Fibroblast of lung (primary cell): ENCODE data around the gene TAF6L. TPM values are rescaled to one million over a fixed set of nuclear protein-coding genes. Genes with fewer than 3 reads are reported as not detected.

Experiments
- DNase-seq, 2 donors: peaks; one replicate each; pipeline versions ENCODE4 v3.0.0 to v3.0.0-alpha.2; 2010; ENCODE audit warnings: low read depth in 2 of 2
- H2AFZ ChIP-seq: 2 replicates; pipeline ENCODE4 v1.5.1; 2012; ENCODE audit warnings: low read length, control low read depth, inconsistent platforms
- H3K27ac ChIP-seq: 2 replicates; pipeline ENCODE4 v1.5.1; 2011; ENCODE audit warnings: low read length, control low read depth; ENCODE audit not compliant: insufficient read depth
- H3K27me3 ChIP-seq: 2 replicates; pipeline ENCODE4 v1.5.1; 2011; ENCODE audit warnings: mild to moderate bottlenecking, low read length; ENCODE audit not compliant: control insufficient read depth, insufficient read depth
- H3K36me3 ChIP-seq: 2 replicates; pipeline ENCODE4 v1.5.1; 2011; ENCODE audit warnings: low read length; ENCODE audit not compliant: control insufficient read depth, insufficient read depth
- H3K4me1 ChIP-seq: 2 replicates; pipeline ENCODE4 v1.5.1; 2011; ENCODE audit warnings: low read length; ENCODE audit not compliant: control insufficient read depth, insufficient read depth; ENCODE audit errors: extremely low read depth
- H3K4me2 ChIP-seq: 2 replicates; pipeline ENCODE4 v1.5.1; 2011; ENCODE audit warnings: low read length, control low read depth; ENCODE audit not compliant: insufficient read depth; ENCODE audit errors: extremely low read depth
- H3K4me3 ChIP-seq, 4 experiments: fragments of 200-600 bp in 1 of 4; sonication (generic) in 1 of 4; replicated peaks in 1 of 4; 2 replicates each; pipeline ENCODE4 v1.5.1; 2011 to 2016; ENCODE audit warnings: low read length in 4 of 4, low read depth in 3 of 4, mild to moderate bottlenecking in 3 of 4, control low read depth in 2 of 4, inconsistent platforms in 1 of 4, mixed read lengths in 1 of 4; ENCODE audit not compliant: insufficient read depth in 1 of 4; ENCODE audit errors: control extremely low read depth in 1 of 4
- H3K79me2 ChIP-seq: 2 replicates; pipeline ENCODE4 v1.5.1; 2012; ENCODE audit warnings: mild to moderate bottlenecking, low read length, inconsistent platforms; ENCODE audit not compliant: control insufficient read depth, insufficient read depth
- H3K9ac ChIP-seq: 2 replicates; pipeline ENCODE4 v1.5.1; 2011; ENCODE audit warnings: mild to moderate bottlenecking, low read length, control low read depth; ENCODE audit not compliant: insufficient read depth
- H3K9me3 ChIP-seq: 2 replicates; pipeline ENCODE4 v1.5.1; 2012; ENCODE audit warnings: low read depth, low read length; ENCODE audit not compliant: control insufficient read depth, insufficient read depth
- H4K20me1 ChIP-seq: 2 replicates; pipeline ENCODE4 v1.5.1; 2011; ENCODE audit warnings: low read length; ENCODE audit not compliant: control insufficient read depth, insufficient read depth; ENCODE audit errors: extremely low read depth
- CTCF ChIP-seq, 2 donors: IDR thresholded peaks in 1 of 2; conservative IDR thresholded peaks in 1 of 2; 1 replicate in 1 of 2; 2 replicates in 1 of 2; pipeline ENCODE4 v1.5.1; 2011 to 2012; ENCODE audit warnings: low read length in 2 of 2, control low read depth in 1 of 2, inconsistent platforms in 1 of 2, low read depth in 1 of 2, mild to moderate bottlenecking in 1 of 2
- EZH2 ChIP-seq: IDR thresholded peaks from 2 replicates; pipeline ENCODE4 v1.5.1; 2012; ENCODE audit warnings: low read length, control low read depth, mild to moderate bottlenecking; ENCODE audit errors: missing control alignments
- polyA plus RNA-seq, 2 donors: library from polyadenylated mRNA; depleted of rRNA in 1 of 2; stranded (reverse) in 1 of 2; unstranded in 1 of 2; fragments of >200 nt; gene quantifications; 2 replicates each; pipeline ENCODE4 v1.2.1, GENCODE V29; 2011 to 2012; ENCODE audit warnings: missing spikeins in 1 of 2
- total RNA-seq: library from RNA; depleted of rRNA; stranded (reverse); fragments of >200 nt; gene quantifications from 2 replicates; pipeline ENCODE4 v1.2.1, GENCODE V29; 2014

The TAF6L gene
- total and polyA plus RNA-seq, 2 donors (not counting 1 experiment from before 2014, with no cell fraction given), result 10.0 to 18.8 TPM

- H3K36me3 ChIP-seq, result peaks cover 34% of the 10 kb centered on the region
- no peak for TF ChIP-seq CTCF (conservative IDR thresholded peaks at IDR 0.05 in 1 of 2, IDR thresholded peaks at IDR 0.05 in 1 of 2; ENCODE audit: low read depth in 1 of 2, low read length in 2 of 2)
- TF ChIP-seq EZH2, result no peak
- peaks cover 16% of the 10 kb centered on the region for H3K79me2 ChIP-seq
- no peak overlapping the region for H3K27ac ChIP-seq
- H3K4me3 ChIP-seq, result no peak overlapping the region
- no peaks in the 10 kb centered on the region for H3K27me3 ChIP-seq
- no peak overlapping the region for H2AFZ ChIP-seq
- H3K4me1 ChIP-seq, result no peaks in the 10 kb centered on the region
- H4K20me1 ChIP-seq, result no peaks in the 10 kb centered on the region
- no peak for DNase-seq
- no peaks in the 10 kb centered on the region for H3K9me3 ChIP-seq
- no peak overlapping the region for H3K9ac ChIP-seq
- no peak overlapping the region for H3K4me2 ChIP-seq
Measured at GRCh38 chr11:62799486-62799885, 28.3 kb downstream of the TAF6L start.

- TF ChIP-seq EZH2 (no peak), CTCF (conservative IDR thresholded peaks at IDR 0.05 in 1 of 2, IDR thresholded peaks at IDR 0.05 in 1 of 2; ENCODE audit: low read depth in 1 of 2, low read length in 2 of 2) (no peak)
- peaks cover 29% of the 10 kb centered on the region for H3K36me3 ChIP-seq
- no peak overlapping the region for H3K9ac ChIP-seq
- H3K4me1 ChIP-seq, result peaks cover 4% of the 10 kb centered on the region
- no peak overlapping the region for H3K27ac ChIP-seq
- no peak overlapping the region for H3K4me2 ChIP-seq
- H2AFZ ChIP-seq, result no peak overlapping the region
- DNase-seq, result no peak
- H3K9me3 ChIP-seq, result no peaks in the 10 kb centered on the region
- no peak overlapping the region for H3K4me3 ChIP-seq
- no peaks in the 10 kb centered on the region for H4K20me1 ChIP-seq
- peaks cover 24% of the 10 kb centered on the region for H3K79me2 ChIP-seq
- no peaks in the 10 kb centered on the region for H3K27me3 ChIP-seq
Measured at GRCh38 chr11:62801071-62801470, 29.9 kb downstream of the TAF6L start.

DNA sequence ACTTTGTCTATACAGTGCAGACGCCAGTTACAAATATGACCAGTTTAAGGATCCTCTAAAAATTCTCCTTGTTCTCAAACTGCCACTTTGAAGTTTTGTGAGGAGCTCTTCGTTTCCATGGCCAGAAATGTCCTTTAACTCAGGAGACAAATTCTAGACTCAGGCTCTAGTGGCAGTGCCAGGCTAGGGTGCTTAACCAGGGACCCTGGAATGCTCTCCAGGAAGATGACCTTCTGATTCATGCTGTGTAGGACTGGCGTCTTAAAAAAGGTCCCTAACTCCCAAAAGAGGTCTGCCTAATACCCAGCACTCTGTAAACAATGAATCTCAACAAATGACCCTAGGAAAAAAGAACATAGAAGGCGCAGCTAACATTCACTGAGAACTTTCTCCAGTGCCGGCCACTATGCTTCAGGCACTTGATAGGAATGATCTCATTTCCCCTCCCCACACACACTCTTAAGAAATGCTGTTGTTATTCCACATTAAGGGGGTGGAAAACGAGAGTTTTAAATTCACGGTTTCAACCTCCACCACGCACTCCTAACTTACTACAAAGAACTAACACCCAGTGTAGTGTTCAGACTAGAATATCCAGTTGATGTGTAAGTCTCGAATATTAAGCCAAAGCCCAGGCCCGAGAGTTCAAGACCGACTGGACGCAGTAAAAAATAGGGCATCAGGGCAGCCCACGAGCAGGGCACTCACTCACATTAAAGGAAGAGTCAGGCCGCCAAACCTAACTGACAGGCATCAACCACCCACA is 33.3 kb downstream of the TAF6L start:
- H3K27me3 ChIP-seq, result no peaks in the 10 kb centered on the region
- peaks cover 24% of the 10 kb centered on the region for H3K79me2 ChIP-seq
- no peaks in the 10 kb centered on the region for H3K9me3 ChIP-seq
- TF ChIP-seq CTCF (conservative IDR thresholded peaks at IDR 0.05 in 1 of 2, IDR thresholded peaks at IDR 0.05 in 1 of 2; ENCODE audit: low read depth in 1 of 2, low read length in 2 of 2) (no peak), EZH2 (no peak)
- H4K20me1 ChIP-seq, result no peaks in the 10 kb centered on the region
- H3K36me3 ChIP-seq, result peaks cover 19% of the 10 kb centered on the region
- H3K9ac ChIP-seq, result peak overlapping the region; percentile 91
- H3K4me2 ChIP-seq, result peak overlapping the region; percentile 97
- peaks cover 18% of the 10 kb centered on the region for H3K4me1 ChIP-seq
- H3K4me3 ChIP-seq, result peak overlapping the region; percentile 80 to 93 (median 86)
- no peak overlapping the region for H2AFZ ChIP-seq
- peak overlapping the region; percentile 75 for H3K27ac ChIP-seq
- DNase-seq, result peak; percentile 54 to 56
